SH-SY5Y (cell line): Measurements from ENCODE around the gene RHPN2.

Experiments used
- GATA2 ChIP-seq: IDR thresholded peaks from 2 replicates; pipeline ENCODE4 v1.6.1; 2011; ENCODE audit warnings: mild to moderate bottlenecking, low read depth, low read length
- GATA3 ChIP-seq: IDR thresholded peaks from 2 replicates; pipeline ENCODE4 v1.6.1; 2011; ENCODE audit warnings: low read depth, mild to moderate bottlenecking, low read length, moderate library complexity

GRCh38 chr19:32988724-32989123, 76.0 kb downstream of the RHPN2 start:
- TF ChIP-seq GATA2 (no peak), GATA3 (no peak)
